OCI-M1 (cell line): Measurements from ENCODE around the gene ESRRG.

ENCODE experiments used
- DNase-seq: peaks from one replicate; lab custom pipeline; 2025; lab: John Stamatoyannopoulos, UW

Gene ESRRG

DNA sequence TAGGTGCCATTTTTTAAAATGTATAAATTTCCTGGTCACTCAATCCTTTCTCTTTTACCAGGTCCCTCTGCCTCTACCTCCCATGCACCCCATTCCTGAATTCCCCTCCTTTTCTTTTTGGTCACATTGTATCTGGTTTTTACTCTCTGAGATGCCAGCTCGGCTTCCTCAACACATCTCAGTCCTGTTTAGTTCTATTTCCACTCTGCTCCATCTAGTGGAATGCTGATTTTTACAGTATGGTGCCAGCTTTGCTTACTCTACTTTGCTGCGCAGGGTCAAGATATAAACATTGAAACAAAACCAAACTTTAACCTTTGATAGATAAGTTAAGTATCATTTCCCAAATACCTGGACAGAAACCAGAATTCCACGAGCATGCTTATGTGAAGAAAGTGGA, 96.0 kb downstream of the ESRRG start:
- peak; percentile 62 for DNase-seq

DNA sequence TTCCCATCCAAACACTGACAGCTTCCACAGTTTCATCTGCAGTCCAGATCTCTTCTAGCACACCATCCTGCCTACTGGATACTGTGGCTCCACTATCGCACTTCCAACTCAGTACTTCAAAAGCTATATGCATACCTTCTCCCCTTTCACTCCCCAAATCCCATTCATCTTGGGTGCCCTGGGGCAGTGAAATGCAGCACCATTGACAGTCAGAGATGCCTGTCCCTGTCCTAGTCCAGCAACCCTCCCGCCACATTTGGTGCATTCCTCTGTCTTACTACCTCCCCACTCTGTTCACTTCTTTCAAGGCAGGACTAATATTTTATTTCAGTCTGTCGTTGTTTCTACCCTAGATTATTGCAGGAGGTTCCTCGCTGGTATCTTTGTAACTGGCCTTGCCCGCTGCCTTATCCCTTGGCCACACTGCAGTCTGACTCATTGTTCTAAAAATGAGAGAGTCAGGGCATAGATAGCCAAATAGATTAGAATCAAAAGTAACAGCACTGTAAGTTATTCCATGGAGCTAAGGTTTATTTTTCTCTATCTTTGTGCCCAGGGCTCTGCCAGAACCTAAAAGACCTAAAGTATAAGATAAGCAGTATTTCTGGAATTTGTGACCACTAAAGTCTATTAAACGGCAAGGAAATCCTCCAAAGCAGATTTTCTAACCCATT, 96.7 kb downstream of the ESRRG start:
- DNase-seq: peak; percentile 87

DNA sequence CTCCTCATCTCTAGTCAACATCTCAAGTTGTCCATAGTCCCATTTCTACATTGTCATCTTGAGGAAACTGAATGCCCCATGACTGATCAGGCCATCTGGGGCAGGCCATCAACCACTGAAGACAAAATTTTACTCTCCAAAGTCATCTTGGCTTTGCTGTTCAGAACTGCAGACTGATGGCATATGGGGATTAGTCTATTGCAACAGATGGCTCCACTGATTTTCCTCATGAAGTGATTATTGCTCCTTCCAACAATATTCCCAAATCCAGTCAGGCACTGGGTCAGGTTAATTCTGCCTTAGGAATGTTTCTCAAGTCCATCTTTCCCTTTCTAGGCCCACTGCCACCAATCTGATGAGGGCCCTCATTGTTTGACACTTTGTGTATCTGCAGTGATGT, 101.7 kb downstream of the ESRRG start:
- no peak for DNase-seq

- DNase-seq: peak; percentile 28
These were observed 106.0 kb downstream of the ESRRG start for GRCh38 chr1:216617081-216617875.

- peak; percentile 71 for DNase-seq
These were observed 106.8 kb downstream of the ESRRG start for GRCh38 chr1:216616425-216616824.

DNA sequence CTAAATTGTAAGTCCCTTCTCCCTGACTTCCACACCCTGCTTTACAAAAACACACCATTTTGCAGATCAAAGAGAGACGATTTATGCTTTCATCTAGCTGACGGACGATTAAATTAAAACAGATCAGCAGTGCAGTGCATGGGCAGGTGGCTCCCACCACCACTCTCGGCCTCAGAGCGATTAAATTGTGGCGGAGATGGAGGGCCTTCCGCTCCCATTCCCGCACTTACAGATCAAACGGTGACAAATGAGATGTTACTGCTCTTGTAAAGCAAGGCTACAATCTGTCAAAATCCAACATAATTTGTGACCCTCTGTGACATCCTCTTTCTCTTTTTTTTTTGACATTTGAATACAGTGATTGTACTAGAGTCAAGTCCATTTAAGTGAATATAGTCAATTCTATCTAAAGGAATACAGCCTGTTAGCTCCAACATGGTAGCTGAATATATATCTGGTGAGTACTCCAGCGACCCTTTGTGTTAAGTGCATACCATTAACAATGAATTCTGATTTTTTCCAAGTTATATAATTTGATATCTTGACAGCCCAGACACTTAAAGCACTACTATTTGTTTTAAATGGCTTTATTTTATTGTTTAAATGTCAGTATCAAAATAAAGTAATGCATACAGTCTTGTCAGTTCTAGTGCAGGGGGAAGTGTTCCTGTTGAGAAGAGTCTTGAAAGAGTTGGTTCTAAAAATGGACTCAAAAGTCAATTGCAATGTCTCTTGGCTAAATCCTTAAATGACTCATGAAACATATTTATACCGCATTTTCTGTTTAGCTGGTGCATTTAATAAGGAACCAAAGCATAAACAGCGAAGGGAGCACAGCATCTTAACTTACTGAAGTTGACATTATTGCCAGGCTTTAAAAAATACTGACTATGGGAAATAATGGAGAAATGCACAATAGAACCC, 109.0 kb downstream of the ESRRG start:
- DNase-seq: no peak

DNA sequence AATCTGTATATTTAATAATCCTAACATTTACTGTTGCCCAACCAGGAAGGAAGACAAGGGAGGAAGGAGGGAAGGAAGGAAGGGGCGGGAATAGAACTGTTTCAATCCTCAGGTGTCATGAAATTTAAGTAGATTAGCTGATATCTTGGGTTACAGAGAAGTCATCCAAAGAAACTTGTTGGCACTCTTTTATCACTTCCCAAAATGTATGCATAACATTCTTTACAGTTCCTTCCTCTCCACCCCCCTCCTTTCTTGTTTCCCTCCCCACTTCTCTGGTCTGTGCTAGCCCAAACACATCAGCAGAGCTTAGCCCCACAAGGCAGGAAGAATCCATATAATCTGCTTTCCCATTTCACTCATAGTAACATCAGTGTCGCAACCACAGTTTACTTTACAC, 110.9 kb downstream of the ESRRG start:
- no peak for DNase-seq

- peak; percentile 46 for DNase-seq
These were observed 116.0 kb downstream of the ESRRG start for GRCh38 chr1:216607067-216607697.

- peak; percentile 74 for DNase-seq
These were observed 117.1 kb downstream of the ESRRG start for GRCh38 chr1:216606047-216606637.

DNA sequence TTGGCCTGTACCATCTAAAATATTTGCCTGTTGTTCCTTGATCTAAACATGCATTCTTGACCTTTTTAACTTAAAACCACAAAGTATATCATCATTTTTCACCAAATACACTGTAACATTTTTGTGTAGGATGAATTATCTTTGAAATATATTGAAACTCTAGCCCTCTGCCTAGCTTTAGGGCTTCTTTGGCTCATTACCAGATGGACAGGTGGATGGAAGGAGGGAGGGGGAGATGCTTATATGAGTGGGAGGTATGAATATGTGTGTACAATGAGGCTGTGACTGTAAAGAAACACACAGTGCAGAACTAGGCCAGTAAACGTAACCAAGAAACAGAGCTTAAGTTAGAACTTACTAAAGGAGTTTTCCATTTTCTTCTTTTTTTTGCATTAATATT, 118.5 kb downstream of the ESRRG start:
- no peak for DNase-seq

- peak; percentile 84 for DNase-seq
These were observed 122.3 kb downstream of the ESRRG start for GRCh38 chr1:216600730-216601609.

- no peak for DNase-seq
These were observed 123.4 kb downstream of the ESRRG start for GRCh38 chr1:216599851-216600250.

- no peak for DNase-seq
These were observed 124.8 kb downstream of the ESRRG start for GRCh38 chr1:216598448-216598847.

DNA sequence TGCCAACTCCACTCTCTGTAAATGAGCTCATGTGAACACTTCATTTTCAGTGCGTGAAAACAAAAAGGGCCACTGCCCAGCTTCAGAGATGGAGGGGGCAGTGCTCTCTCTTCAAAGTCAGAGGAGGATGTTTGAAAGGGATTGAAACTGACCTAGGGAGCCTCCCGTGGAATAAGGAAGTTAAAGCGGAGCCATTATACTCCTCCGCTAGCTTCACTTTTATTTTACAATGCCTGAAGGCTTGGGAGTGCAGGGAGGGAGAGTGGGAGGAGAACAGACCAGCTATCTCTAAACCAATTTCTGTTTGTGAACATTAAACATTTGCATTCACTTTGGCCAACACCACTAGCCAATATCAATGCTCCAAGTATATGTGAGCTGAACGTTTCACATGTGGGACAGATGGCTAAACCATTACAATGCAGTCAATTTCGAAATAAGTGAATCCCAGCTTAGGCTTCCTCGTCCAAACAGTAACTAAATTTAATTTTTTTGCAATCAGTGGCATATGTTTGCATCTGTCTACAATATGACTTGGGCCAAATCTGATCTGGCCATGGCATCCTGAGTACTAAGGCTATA, 126.9 kb downstream of the ESRRG start:
- DNase-seq: peak; percentile 47

DNA sequence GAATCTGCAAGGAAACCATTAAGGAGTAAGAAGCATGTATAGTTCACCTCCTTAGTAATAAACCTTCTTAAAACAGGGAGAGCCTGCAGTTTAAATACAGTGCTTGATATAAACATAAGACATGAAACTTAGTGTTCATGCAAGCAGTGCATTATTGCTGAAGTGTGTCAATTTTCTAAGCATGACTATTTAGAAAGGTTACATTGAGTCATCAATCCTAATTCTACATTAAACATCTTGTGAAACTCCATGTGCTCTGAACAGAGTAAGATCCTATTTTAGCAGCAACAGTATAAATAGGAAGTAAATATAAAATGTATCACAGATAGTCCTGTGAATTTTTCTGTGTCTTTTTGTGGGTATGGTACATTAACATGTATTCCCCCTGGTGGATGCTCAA, 135.5 kb downstream of the ESRRG start:
- no peak for DNase-seq

DNA sequence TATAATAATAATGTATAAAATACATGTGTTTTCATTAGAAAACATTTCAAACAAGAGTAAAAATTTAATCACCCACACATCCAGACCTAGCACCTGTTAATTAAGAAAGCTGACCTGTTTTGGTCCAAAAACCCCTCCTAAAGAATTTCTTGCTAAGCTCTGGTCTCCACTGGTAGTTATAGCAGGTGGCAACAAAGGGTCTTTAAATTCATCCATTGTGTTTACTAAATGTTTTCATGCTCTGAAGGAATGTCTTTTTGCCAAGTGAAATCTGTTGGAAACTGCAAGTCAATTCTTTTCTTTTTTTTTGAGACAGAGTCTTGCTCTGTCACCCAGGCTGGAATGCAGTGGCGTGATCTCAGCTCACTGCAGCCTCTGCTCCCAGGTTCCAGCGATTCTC, 141.1 kb downstream of the ESRRG start:
- DNase-seq: no peak

- no peak for DNase-seq
These were observed 142.6 kb downstream of the ESRRG start for GRCh38 chr1:216580538-216581057.

DNA sequence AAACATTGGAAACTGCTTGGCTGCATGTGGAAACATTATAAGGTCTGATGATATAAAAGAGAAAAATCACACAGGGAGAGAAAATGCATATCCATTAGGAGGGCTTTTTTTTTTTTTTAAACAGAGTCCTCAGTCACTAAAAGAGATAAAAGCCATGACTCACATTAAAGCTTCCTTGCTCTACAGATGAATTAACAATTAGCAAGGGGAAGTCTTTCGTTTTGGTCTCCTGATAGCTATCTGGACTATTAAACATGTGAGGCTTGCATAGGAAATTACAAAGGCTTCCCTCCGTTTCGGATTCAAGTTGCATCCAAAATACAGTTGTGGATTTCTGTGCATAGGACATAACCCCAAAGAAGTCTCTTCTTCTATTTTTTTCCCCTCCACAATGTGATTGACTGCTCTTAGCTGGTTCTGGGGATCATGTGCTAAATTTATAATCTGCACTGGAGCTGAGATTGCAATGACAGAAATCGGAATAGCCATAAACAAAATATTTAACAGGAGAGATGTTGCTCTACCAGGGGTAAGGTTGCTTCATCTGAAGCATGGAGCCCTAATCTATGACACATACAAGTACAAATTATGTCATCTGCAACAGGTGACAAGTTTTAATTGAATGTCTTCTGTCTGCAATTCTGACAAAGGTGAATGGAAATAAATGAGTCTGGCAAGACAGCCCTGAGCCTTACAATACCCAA, 146.8 kb downstream of the ESRRG start:
- DNase-seq: peak; percentile 46

DNA sequence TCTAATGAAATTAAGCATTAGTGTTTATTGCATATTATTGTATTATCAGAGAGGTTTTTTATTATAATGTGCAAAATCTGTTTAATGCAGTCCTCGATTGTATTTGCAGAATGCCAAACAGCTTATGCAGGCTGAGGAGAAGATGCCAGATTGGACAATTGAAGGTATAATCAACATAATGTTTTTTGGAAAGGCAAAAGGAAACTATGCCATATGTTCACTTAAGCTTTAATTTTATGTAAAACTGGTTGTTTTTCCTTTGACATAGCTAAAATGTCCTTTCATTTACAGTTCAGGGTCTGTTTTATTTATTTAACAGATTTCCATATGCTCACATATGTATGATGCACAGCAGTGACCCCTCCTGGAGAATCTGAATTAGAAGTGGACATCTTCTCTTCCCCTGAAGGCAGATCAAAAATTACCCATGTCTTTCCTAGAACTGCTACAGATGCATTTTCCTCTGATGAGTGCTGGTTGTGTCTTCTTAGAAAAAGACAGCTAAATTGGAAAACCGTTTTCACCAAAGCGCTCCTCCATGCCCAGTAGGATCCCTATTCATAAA, 156.5 kb downstream of the ESRRG start:
- peak; percentile 61 for DNase-seq
